Testis (tissue), 2 donors: ENCODE results near the gene EDN2.

Experiments
- CTCF ChIP-seq, 3 experiments: fragments of 450-650 bp in 2 of 3; fragments of 200-600 bp in 1 of 3; sonication (generic) in 1 of 3; IDR thresholded peaks; one replicate each; pipeline ENCODE4 v1.5.1; 2016 to 2019; ENCODE audit warnings: antibody characterized with exemption in 3 of 3, mild to moderate bottlenecking in 2 of 3, moderate library complexity in 1 of 3
- POLR2A ChIP-seq: fragments of 450-650 bp; IDR thresholded peaks from one replicate; pipeline ENCODE4 v1.6.1; 2017; ENCODE audit warnings: antibody characterized with exemption, mild to moderate bottlenecking, moderate library complexity

- TF ChIP-seq CTCF (IDR thresholded peaks at IDR 0.05): no peak
- no peak for TF ChIP-seq POLR2A
Measured at GRCh38 chr1:41500781-41501518, 16.5 kb upstream of the EDN2 start.
